A549 (cell line): ENCODE results near the gene PXDN. TPM values are rescaled to one million over a fixed set of nuclear protein-coding genes. Genes with fewer than 3 reads are reported as not detected.

Source experiments
- ATAC-seq, 2 experiments: fragments of 200-7000 bp in 1 of 2; fragments of >200 bp in 1 of 2; cut with Nextera tagmentation in 1 of 2; cut with Tn5 transposase in 1 of 2; 3 replicates each; pipeline versions ENCODE4 v1.8.0 to v1.9.1; 2018 to 2020; ENCODE audit warnings: mild to moderate bottlenecking in 1 of 2, moderate library complexity in 1 of 2
- CTCF ChIA-PET: fragments of 300-600 bp; sonication (Branson Sonifier 250); formaldehyde crosslinking; extraction: SDS; loops from one replicate; lab custom pipeline; 2021; ENCODE audit warnings: antibody characterized with exemption, inconsistent platforms; lab: Yijun Ruan, JAX
- POLR2A ChIA-PET: fragments of 350-600 bp; formaldehyde crosslinking; extraction: SDS; loops from one replicate; lab custom pipeline; 2021; ENCODE audit warnings: antibody characterized with exemption, inconsistent platforms; lab: Yijun Ruan, JAX
- DNase-seq, 2 experiments: peaks; one replicate each; pipeline versions ENCODE4 v3.0.0 to v3.0.0-alpha.2; 2011 to 2016; ENCODE audit warnings: low read depth in 1 of 2, low spot score in 1 of 2
- FAIRE-seq: peaks from 2 replicates; lab custom pipeline; 2011; peaks lifted over from hg19 to GRCh38; lab: Jason Lieb, UNC
- H3K27ac ChIP-seq, 2 experiments: fragments of >200 bp; sonication (Bioruptor Twin); formaldehyde crosslinking; 3 replicates each; pipeline ENCODE4 v1.5.1; 2016 to 2017
- H3K4me1 ChIP-seq: fragments of >200 bp; sonication (Bioruptor Twin); formaldehyde crosslinking; 3 replicates; pipeline ENCODE4 v1.6.1; 2016
- H3K4me2 ChIP-seq: fragments of >200 bp; sonication (Bioruptor Twin); formaldehyde crosslinking; 3 replicates; pipeline ENCODE4 v1.6.1; 2016
- H3K4me3 ChIP-seq: fragments of >200 bp; sonication (Bioruptor Twin); formaldehyde crosslinking; 3 replicates; pipeline ENCODE4 v1.5.1; 2016
- H3K9me3 ChIP-seq: fragments of >200 bp; sonication (Bioruptor Twin); formaldehyde crosslinking; 3 replicates; pipeline ENCODE4 v1.6.1; 2016
- CTCF ChIP-seq: fragments of >200 bp; sonication (Bioruptor Twin); formaldehyde crosslinking; IDR thresholded peaks from 3 replicates; pipeline ENCODE4 v1.5.1; 2016
- E2F6 ChIP-seq: IDR thresholded peaks from 2 replicates; pipeline ENCODE4 v1.6.1; 2012; ENCODE audit warnings: low read depth, borderline replicate concordance
- ESRRA ChIP-seq: fragments of 150-350 bp; IDR thresholded peaks from 2 replicates; pipeline ENCODE4 v1.6.1; 2014; ENCODE audit warnings: mild to moderate bottlenecking, low read length, borderline replicate concordance
- FOSB ChIP-seq: fragments of 250-450 bp; sonication (Bioruptor Pico); IDR thresholded peaks from 2 replicates; pipeline ENCODE4 v1.5.0; 2020; ENCODE audit warnings: mild to moderate bottlenecking, moderate library complexity
- FOSL2 ChIP-seq, 2 experiments: fragments of 450-650 bp in 1 of 2; fragments of >200 bp in 1 of 2; sonication (Bioruptor Twin) in 1 of 2; formaldehyde crosslinking; IDR thresholded peaks; 2 replicates each; pipeline versions ENCODE4 v1.5.0 to v1.6.1; 2016 to 2020; ENCODE audit warnings: mild to moderate bottlenecking in 1 of 2, moderate library complexity in 1 of 2
- FOXS1 ChIP-seq: fragments of 250-450 bp; sonication (Bioruptor Pico); IDR thresholded peaks from 2 replicates; pipeline ENCODE4 v1.5.0; 2020; ENCODE audit warnings: mild to moderate bottlenecking, moderate library complexity
- HDAC2 ChIP-seq: fragments of 200-600 bp; sonication (generic); IDR thresholded peaks from 2 replicates; pipeline ENCODE4 v1.6.1; 2016
- JUN ChIP-seq, 2 experiments: fragments of >200 bp; sonication (Bioruptor Twin); formaldehyde crosslinking; IDR thresholded peaks; 2 replicates in 1 of 2; 3 replicates in 1 of 2; pipeline ENCODE4 v1.6.1; 2016 to 2017
- JUNB ChIP-seq: fragments of >200 bp; sonication (Bioruptor Twin); formaldehyde crosslinking; IDR thresholded peaks from 2 replicates; pipeline ENCODE4 v1.6.1; 2016
- KDM1A ChIP-seq: fragments of 200-600 bp; sonication (generic); IDR thresholded peaks from 2 replicates; pipeline ENCODE4 v1.6.1; 2016; ENCODE audit warnings: low read depth, mild to moderate bottlenecking
- MAFK ChIP-seq: fragments of 450-650 bp; IDR thresholded peaks from 2 replicates; pipeline ENCODE4 v1.6.1; 2014; ENCODE audit not compliant: partially characterized antibody
- NFE2L2 ChIP-seq: fragments of 150-350 bp; conservative IDR thresholded peaks from 2 replicates; pipeline ENCODE4 v1.6.1; 2014; ENCODE audit warnings: low read length
- NPAS2 ChIP-seq: fragments of 250-450 bp; sonication (Bioruptor Pico); IDR thresholded peaks from 2 replicates; pipeline ENCODE4 v1.8.0; 2022; ENCODE audit warnings: mild to moderate bottlenecking, moderate library complexity, borderline replicate concordance
- NR3C1 ChIP-seq: fragments of >200 bp; sonication (Bioruptor Twin); formaldehyde crosslinking; IDR thresholded peaks from 3 replicates; pipeline ENCODE4 v1.6.1; 2017
- PHF8 ChIP-seq: fragments of 200-600 bp; sonication (generic); IDR thresholded peaks from 2 replicates; pipeline ENCODE4 v1.6.1; 2016; ENCODE audit warnings: low read depth, mild to moderate bottlenecking, antibody characterized with exemption, moderate library complexity, borderline replicate concordance
- POLR2AphosphoS2 ChIP-seq: conservative IDR thresholded peaks from 2 replicates; pipeline ENCODE4 v1.6.1; 2012; ENCODE audit warnings: low read length, improper control_type of control experiment, inconsistent platforms
- RCOR1 ChIP-seq: fragments of 150-350 bp; IDR thresholded peaks from 2 replicates; pipeline ENCODE4 v1.6.1; 2014; ENCODE audit warnings: antibody characterized with exemption, low read length, low read depth
- RFX5 ChIP-seq: fragments of 450-650 bp; IDR thresholded peaks from 2 replicates; pipeline ENCODE4 v1.7.1; 2014; ENCODE audit warnings: antibody characterized with exemption, mild to moderate bottlenecking, moderate library complexity
- SMC3 ChIP-seq: fragments of >200 bp; sonication (Bioruptor Twin); formaldehyde crosslinking; IDR thresholded peaks from 3 replicates; pipeline ENCODE4 v1.6.1; 2018; ENCODE audit warnings: inconsistent platforms
- SREBF2 ChIP-seq: fragments of 450-650 bp; IDR thresholded peaks from 2 replicates; pipeline ENCODE4 v1.6.1; 2014; ENCODE audit warnings: mild to moderate bottlenecking, moderate library complexity
- TFCP2L1 ChIP-seq: fragments of 250-450 bp; sonication (Bioruptor Pico); IDR thresholded peaks from 2 replicates; pipeline ENCODE4 v1.5.0; 2021; ENCODE audit warnings: mild to moderate bottlenecking
- ZC3H11A ChIP-seq: fragments of 450-650 bp; IDR thresholded peaks from 2 replicates; pipeline ENCODE4 v1.6.1; 2014; ENCODE audit warnings: antibody characterized with exemption, mild to moderate bottlenecking
- ZNF302 ChIP-seq: fragments of 250-450 bp; sonication (Bioruptor Pico); IDR thresholded peaks from 2 replicates; pipeline ENCODE4 v1.9.0; 2021; ENCODE audit warnings: inconsistent platforms, mild to moderate bottlenecking, moderate library complexity
- WGBS: methylation state at CpG from one replicate; pipeline ENCODE4 v1.1.6; 2017; ENCODE audit errors: missing lambda C conversion rate; 5-methylcytosine and 5-hydroxymethylcytosine counted together
- polyA plus RNA-seq, 4 experiments: library from polyadenylated mRNA; depleted of rRNA in 3 of 4; stranded (reverse); fragments of >200 nt; fragmentation: RNase III in 1 of 4; extraction: RNeasy Plus Mini Kit Qiagen cat#74134 plus additional on column Dnase treatment in 1 of 4; gene quantifications; 2 replicates in 3 of 4; 3 replicates in 1 of 4; pipeline ENCODE4 v1.2.3, GENCODE V29; 2011 to 2017
- TF ChIP-seq, protein P1 (sequence below): fragments of 200-600 bp; sonication (generic); IDR thresholded peaks from 2 replicates; pipeline ENCODE4 v1.6.1; 2016; ENCODE audit warnings: antibody characterized with exemption, mild to moderate bottlenecking, moderate library complexity
- TF ChIP-seq, protein P2 (sequence below): IDR thresholded peaks from 2 replicates; pipeline ENCODE4 v1.6.1; 2012

The PXDN gene
- polyA plus RNA-seq, 2 of the 4 experiments (the other 2 are of a cell fraction) = 3.7 to 7.3 TPM

DNA sequence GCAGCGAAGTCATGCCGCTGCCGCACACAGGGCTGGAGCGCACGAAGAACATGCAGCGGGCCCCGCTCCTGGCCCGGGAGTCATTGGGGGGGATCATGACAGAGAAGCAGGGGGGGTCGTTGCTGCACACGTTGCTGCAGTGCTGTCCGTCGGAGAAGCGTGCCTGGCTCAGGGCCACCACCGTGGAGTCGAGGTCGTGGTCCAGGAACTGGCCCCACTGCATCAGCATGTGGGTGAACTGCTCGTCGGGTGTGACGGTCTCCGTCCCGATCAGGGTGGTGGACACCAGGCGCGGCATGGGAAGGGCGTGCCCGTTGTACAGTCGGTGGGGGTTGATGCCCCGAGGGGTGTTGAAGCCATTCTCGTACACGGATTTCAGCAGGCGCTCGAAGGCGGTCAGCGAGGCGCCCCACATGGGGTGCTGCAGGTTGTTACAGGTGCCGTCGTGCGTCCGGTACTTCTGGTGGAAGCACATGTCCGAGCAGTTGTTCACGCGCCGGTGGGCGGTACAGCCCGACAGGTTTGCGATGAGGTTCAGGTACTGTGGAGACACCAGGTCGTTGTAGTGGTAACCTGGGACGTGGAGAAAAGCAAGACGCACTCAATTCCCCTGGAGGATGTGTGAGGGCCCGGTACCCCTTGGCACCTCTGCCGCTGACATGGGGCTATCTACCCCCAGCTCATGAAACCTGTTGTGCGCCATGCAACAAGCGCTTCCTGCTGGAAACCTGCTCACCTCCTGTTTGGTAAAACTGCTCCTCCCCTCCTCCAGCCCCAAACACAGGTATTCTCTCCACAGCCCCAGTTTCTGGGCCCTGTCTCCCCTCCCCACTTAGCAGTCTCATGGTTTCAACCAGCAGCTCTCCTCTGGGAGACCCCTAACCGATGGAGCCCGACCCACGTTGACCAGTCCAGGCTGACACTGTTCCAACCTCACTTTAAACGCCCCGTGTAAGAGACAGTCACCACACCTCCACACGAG is 94.9 kb downstream of the PXDN start:
- Histone ChIP-seq H3K4me2 (no peak overlapping the region), H3K4me1 (peaks cover 14% of the 10 kb centered on the region; the same call in 2 of the 3 replicates), H3K9me3 (no peaks in the 10 kb centered on the region), H3K27ac (no peak overlapping the region), H3K4me3 (no peak overlapping the region)
- FAIRE-seq (no peak), ATAC-seq (no peak), DNase-seq (no peak)
- ChIA-PET POLR2A (no interaction called here), CTCF (no interaction called here)
- TF ChIP-seq SMC3 (no peak), PHF8 (no peak), ZNF302 (no peak), FOSB (CRISPR knock-in tag) (no peak), POLR2AphosphoS2 (no peak), ZC3H11A (no peak), SREBF2 (no peak), TFCP2L1 (CRISPR knock-in tag) (no peak)
- WGBS = 75% methylated on average over 55 of the region's 58 CpGs

DNA sequence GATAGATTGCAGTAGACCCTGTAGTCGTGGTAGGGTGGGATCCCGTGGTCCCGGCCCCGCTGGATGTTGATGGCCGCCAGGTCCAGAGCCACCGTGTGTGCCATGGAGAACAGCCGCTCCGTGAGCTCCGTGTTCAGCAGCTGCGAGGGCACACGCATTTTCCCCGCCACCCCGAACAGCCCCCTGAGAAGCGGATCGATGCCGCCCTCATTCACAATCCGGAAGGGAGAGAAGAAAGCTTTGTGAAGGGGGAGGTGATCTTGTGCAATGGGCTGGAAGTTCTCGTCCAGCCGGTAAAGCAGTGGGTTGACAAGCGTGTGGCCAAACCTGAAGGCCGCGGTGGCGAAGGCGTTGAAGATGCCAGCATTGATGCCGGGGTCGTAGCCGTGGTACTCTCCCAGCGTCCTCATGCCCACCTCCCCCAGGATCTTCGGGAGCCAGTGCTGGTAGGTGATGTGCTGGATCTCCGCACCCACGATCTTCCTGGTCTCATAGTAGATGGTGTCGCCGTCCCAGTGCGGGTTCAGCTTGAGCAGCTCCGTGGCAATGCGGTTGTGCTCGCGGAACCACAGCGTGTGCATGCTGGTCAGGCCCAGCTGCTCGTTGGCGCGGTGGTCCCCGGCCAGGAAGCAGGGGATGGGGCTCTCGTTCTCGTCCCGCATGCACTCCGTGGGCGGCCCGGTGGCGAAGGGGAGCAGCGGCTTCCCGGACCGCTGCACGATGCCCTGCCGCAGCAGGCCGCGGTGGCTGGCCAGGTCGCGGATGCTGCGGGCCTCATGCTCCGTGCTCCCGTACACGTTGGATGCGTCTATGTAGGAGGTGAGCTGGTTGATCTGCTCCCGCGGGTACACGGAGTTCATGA is 95.8 kb downstream of the PXDN start:
- H3K4me2 ChIP-seq = no peak overlapping the region
- H3K4me3 ChIP-seq = no peak overlapping the region
- POLR2A ChIA-PET = no interaction called here
- ATAC-seq = no peak
- DNase-seq = no peak
- no peak overlapping the region for H3K27ac ChIP-seq
- WGBS = 86% methylated on average over 51 of the region's 67 CpGs
- TF ChIP-seq FOXS1 (CRISPR knock-in tag) (no peak), SMC3 (no peak), NPAS2 (no peak), JUNB (no peak), ESRRA (no peak), RCOR1 (no peak), MAFK (no peak), NFE2L2 (no peak), FOSL2 (IDR thresholded peaks at IDR 0.05) (no peak), FOSL2 (CRISPR knock-in tag; IDR thresholded peaks at IDR 0.05) (no peak), KDM1A (no peak), E2F6 (no peak), CTCF (no peak), RFX5 (no peak), HDAC2 (no peak), JUN (IDR thresholded peaks at IDR 0.05) (no peak), NR3C1 (no peak)
- TF ChIP-seq, protein P1, sequence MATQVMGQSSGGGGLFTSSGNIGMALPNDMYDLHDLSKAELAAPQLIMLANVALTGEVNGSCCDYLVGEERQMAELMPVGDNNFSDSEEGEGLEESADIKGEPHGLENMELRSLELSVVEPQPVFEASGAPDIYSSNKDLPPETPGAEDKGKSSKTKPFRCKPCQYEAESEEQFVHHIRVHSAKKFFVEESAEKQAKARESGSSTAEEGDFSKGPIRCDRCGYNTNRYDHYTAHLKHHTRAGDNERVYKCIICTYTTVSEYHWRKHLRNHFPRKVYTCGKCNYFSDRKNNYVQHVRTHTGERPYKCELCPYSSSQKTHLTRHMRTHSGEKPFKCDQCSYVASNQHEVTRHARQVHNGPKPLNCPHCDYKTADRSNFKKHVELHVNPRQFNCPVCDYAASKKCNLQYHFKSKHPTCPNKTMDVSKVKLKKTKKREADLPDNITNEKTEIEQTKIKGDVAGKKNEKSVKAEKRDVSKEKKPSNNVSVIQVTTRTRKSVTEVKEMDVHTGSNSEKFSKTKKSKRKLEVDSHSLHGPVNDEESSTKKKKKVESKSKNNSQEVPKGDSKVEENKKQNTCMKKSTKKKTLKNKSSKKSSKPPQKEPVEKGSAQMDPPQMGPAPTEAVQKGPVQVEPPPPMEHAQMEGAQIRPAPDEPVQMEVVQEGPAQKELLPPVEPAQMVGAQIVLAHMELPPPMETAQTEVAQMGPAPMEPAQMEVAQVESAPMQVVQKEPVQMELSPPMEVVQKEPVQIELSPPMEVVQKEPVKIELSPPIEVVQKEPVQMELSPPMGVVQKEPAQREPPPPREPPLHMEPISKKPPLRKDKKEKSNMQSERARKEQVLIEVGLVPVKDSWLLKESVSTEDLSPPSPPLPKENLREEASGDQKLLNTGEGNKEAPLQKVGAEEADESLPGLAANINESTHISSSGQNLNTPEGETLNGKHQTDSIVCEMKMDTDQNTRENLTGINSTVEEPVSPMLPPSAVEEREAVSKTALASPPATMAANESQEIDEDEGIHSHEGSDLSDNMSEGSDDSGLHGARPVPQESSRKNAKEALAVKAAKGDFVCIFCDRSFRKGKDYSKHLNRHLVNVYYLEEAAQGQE = no peak
- TF ChIP-seq, protein P2, sequence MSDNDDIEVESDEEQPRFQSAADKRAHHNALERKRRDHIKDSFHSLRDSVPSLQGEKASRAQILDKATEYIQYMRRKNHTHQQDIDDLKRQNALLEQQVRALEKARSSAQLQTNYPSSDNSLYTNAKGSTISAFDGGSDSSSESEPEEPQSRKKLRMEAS = no peak
- H3K4me1 ChIP-seq = peaks cover 6% of the 10 kb centered on the region; the same call in 1 of the 3 replicates
- CTCF ChIA-PET = interaction anchor here (0.7 to 1.1 kb wide), 3 partner anchors 10 to 98 kb away, joined by 3 read pairs; no protein-coding TSS in a partner anchor
- no peak for FAIRE-seq
- no peaks in the 10 kb centered on the region for H3K9me3 ChIP-seq
